GM21447 (cell line): Measurements from ENCODE around the gene MTHFR.

Experiments
- ATAC-seq: cut with Tn5 transposase; IDR thresholded peaks from one replicate; pipeline ENCODE4 v1.9.1; 2021; ENCODE audit not compliant: unreplicated experiment

Gene MTHFR

GRCh38 chr1:11799099-11799498 lies 6.7 kb downstream of the MTHFR start:
- ATAC-seq = no peak

DNA sequence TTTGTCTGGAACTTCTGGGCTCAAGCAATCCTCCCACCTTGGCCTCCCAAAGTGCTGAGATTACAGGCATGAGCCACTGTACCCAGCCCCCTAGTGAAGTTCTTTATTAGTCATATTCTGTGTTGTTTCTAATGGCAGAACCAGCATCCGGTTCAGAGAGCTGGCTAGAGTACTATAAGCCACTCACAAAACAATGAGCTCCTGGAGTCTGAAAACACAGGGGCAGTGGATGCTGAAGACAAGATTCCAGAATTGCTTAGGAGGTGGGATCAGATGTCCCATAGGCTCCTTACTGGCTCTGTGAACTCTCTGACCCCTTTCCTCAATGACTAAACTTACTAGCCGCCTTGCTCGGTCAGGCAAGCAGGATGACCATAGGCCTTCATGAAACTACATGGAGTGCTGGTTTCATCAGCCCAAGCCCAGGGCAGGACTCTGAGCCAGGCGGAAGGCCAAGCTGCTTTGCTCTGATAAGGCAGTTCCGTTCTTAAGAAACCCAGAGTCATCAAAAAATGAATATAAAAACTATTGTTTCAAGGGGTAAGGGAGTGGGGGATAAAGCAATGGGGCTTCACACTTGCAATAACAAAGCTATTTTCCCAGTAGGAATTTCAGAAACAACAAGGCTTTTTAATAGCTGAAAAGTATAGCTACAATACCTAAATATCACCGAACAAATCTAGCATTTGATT lies 8.1 kb downstream of the MTHFR start:
- ATAC-seq = no peak

DNA sequence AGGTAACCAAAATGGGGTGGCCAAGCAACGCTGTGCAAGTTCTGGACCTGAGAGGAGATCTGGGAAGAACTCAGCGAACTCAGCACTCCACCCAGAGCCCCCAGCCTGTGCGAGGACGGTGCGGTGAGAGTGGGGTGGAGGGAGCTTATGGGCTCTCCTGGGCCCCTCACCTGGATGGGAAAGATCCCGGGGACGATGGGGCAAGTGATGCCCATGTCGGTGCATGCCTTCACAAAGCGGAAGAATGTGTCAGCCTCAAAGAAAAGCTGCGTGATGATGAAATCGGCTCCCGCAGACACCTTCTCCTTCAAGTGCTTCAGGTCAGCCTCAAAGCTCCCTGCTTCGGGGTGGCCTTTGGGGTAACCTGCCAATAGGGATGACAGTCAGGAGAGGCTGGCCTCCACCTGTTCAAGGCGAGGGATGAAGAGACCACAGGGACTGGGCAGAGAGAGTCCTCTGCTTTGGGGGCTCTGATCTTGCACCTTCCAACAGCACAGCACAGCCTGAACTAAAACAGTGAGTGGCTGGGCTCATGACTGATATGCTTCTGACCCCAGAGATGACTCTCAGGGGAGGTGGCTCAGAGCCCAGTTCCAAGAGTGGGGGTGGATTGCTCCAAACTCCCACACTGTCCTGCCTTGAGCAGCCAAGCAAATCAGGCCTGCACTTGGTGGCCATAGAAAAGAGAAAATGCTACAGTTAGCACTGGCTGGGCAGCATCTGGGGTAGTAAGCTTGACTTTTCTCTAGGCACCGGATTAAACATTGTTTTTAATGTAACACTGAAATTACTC lies 9.5 kb downstream of the MTHFR start:
- ATAC-seq = no peak

- ATAC-seq = no peak
These were observed 10.4 kb downstream of the MTHFR start for GRCh38 chr1:11795238-11795890.

DNA sequence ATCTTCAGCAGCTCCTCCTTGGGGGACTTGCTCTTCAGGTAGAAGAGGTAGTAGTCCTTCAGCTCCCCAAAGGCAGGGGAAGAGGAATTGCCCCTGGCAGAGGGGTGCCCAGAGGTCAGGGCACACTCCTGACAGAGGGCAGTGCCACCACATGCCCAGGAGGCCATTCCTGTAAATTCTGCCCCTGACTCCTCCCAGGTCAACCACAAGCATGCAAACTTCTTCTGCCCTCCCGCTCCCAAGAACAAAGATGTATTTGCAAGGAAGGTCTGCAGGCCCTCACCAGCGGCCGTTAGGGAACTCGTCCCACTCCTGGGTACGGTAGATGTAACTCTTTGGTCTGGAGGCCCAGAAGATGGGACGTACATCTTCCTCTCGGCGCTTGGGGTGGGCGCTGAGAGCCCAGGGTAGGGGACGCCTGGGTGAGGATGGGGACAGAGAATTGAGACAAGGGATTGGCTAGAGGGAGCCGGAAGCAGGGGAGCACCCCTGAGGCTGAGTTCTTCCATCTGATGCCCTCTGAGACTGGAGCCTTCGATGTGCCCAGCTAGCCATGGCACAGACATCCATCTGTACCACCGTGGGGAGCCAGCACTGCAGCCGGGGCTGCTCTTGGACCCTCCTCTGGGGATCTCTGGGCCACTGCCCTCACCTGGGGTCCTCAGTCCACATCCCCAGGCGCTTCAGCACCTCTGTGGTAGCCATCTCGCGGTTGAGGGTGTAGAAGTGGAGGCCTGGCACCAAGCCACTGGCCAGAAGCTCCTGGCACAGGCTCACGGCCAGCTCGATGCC lies 11.1 kb downstream of the MTHFR start:
- no peak for ATAC-seq

GRCh38 chr1:11793819-11794218 lies 11.9 kb downstream of the MTHFR start:
- ATAC-seq = no peak

DNA sequence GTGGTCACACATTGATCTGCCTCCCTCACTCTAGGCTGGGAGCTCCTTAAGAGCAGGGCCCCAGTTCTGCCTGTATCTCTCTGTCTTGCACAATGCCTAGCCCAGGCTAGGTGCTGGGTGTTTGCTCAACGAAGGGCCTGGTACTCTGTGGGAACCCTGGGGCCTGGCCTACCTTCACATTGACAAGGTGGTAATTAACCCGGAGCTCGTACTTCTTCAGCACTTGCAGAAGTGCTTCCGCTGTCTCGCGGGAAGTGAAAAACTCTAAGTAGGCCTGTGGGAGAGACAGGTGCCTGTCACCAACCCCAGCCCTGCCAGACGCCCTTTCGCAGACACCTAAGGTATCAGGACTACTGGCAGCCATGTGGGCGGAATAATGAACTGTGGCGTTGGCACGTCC lies 13.7 kb downstream of the MTHFR start:
- ATAC-seq = no peak

GRCh38 chr1:11790880-11791715 lies 14.7 kb downstream of the MTHFR start:
- ATAC-seq = no peak

- no peak for ATAC-seq
These were observed 15.5 kb downstream of the MTHFR start for GRCh38 chr1:11790101-11790879.

GRCh38 chr1:11789126-11790067 lies 16.4 kb downstream of the MTHFR start:
- no peak for ATAC-seq

DNA sequence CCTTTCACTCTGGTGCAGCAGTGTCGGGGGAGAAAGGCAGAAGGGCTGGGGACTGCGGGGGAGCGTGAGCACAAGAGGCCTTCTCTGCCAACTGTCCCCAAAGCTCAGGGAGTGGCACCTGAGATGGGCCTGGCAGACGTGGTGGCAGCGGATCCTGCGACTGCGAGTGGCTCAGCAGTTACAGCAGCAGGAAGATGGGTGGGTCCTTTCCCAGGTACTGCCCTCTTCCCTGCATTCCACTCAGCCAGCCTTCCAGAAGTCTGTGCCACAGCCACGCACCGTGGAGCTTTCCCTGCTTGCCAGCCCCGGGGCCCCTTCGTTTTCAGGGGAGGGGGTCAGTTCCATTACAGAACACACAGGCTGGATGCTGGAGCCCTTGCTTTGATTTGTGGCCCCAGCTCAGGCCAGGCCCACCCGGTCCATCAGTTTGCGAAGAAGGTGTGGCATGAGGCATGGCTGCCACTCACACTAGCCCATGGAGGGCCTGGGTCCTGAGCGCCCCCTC lies 17.2 kb downstream of the MTHFR start:
- no peak for ATAC-seq

GRCh38 chr1:11787804-11788436 lies 17.8 kb downstream of the MTHFR start:
- no peak for ATAC-seq

GRCh38 chr1:11787251-11787803 lies 18.4 kb downstream of the MTHFR start:
- no peak for ATAC-seq

- ATAC-seq = no peak
These were observed 19.6 kb downstream of the MTHFR start for GRCh38 chr1:11786168-11786567.

DNA sequence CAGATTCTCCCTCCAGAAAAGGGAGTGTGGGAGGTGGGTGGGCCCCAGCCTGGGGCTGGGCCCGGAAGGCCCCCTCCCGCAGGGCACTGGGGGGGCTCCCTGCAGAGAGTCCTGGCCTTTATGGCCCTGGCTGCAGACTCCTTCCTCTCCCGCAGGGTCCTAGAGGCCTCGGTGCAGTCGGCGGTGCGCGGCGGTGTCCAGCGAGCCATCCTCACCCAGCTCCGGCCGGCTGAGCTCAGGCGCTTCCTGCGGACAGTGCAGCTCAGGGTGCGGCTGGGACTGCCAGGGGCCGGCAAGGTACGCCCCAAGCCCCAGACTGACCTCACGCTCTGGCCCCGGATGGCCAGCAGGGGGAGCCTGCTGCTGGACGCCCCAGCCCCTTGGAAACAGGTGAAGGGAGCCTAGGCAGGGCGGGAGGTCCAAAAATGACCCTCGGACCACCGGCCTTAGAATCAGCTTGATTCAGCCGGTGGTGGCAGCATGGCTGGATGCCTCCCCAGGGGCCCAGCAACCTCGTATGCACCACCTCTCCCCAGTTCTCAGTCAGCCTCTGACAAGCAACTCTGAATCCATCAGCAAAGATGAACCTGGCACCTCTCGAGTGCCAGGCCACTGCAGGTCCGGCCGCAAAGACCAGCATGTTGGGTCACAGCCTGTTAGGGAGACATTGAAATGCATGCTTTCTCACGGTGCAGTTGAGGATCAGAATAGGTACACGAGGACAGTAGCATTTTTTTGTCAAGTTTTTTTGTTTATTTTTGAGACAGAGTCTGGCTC lies 20.6 kb downstream of the MTHFR start:
- no peak for ATAC-seq

GRCh38 chr1:11784256-11784992 lies 21.3 kb downstream of the MTHFR start:
- no peak for ATAC-seq
